Epithelial cell of prostate (primary cell): ENCODE measurements around the gene RSRC1.
A peak's percentile ranks its signal among the peaks of the same experiment; 100 is the strongest.
"Not testable (repeated sequence)": the region's sequence is repeated elsewhere in the genome, so short reads cannot be mapped to it uniquely, and the experiment has no call there.

Source experiments
- DNase-seq: peaks from one replicate; pipeline ENCODE4 v3.0.0-alpha.2; 2011; ENCODE audit warnings: low read depth, low spot score
- H3K27ac ChIP-seq: fragments of 450-650 bp; 2 replicates; pipeline ENCODE4 v1.5.1; 2017; ENCODE audit warnings: mild to moderate bottlenecking

The RSRC1 gene

GRCh38 chr3:158098834-158099424 is 11.0 kb upstream of the RSRC1 start:
- DNase-seq = no peak
- H3K27ac ChIP-seq = no peak overlapping the region

- H3K27ac ChIP-seq = no peak overlapping the region
- DNase-seq = no peak
Observed at GRCh38 chr3:158100681-158101080, 9.2 kb upstream of the RSRC1 start.

GRCh38 chr3:158101335-158102241 is 8.3 kb upstream of the RSRC1 start:
- no peak for DNase-seq
- no peak overlapping the region for H3K27ac ChIP-seq

GRCh38 chr3:158102242-158103080 is 7.4 kb upstream of the RSRC1 start:
- H3K27ac ChIP-seq = no peak overlapping the region
- DNase-seq = no peak

- no peak for DNase-seq
- no peak overlapping the region for H3K27ac ChIP-seq
Observed at GRCh38 chr3:158103081-158103886, 6.6 kb upstream of the RSRC1 start.

- no peak for DNase-seq
- no peak overlapping the region for H3K27ac ChIP-seq
Observed at GRCh38 chr3:158103887-158104327, 6.0 kb upstream of the RSRC1 start.

GRCh38 chr3:158104431-158104921 is 5.4 kb upstream of the RSRC1 start:
- DNase-seq = no peak
- no peak overlapping the region for H3K27ac ChIP-seq

GRCh38 chr3:158105119-158105709 is 4.7 kb upstream of the RSRC1 start:
- H3K27ac ChIP-seq = no peak overlapping the region
- DNase-seq = no peak

- H3K27ac ChIP-seq = no peak overlapping the region
Observed at GRCh38 chr3:158105710-158106253, 4.1 kb upstream of the RSRC1 start.

GRCh38 chr3:158106766-158107471 is 3.0 kb upstream of the RSRC1 start:
- DNase-seq = no peak
- H3K27ac ChIP-seq = no peak overlapping the region

More at GRCh38 chr3:158105710-158106253, 4.1 kb upstream of the RSRC1 start:
- DNase-seq = no peak

- no peak overlapping the region for H3K27ac ChIP-seq
- no peak for DNase-seq
Observed at GRCh38 chr3:158107605-158108444, 2.1 kb upstream of the RSRC1 start.

- DNase-seq = no peak
Observed at GRCh38 chr3:158108445-158108985, 1.4 kb upstream of the RSRC1 start.

GRCh38 chr3:158109295-158109803 is 540 bp upstream of the RSRC1 start:
- no peak for DNase-seq
- H3K27ac ChIP-seq = peak overlapping the region; percentile 71

More at GRCh38 chr3:158108445-158108985, 1.4 kb upstream of the RSRC1 start:
- no peak overlapping the region for H3K27ac ChIP-seq

- H3K27ac ChIP-seq = peak overlapping the region; percentile 71
- DNase-seq = no peak
Observed at GRCh38 chr3:158110658-158111018, 749 bp downstream of the RSRC1 start.

GRCh38 chr3:158111861-158112260 is 2.0 kb downstream of the RSRC1 start:
- no peak for DNase-seq
- no peak overlapping the region for H3K27ac ChIP-seq

GRCh38 chr3:158113595-158113994 is 3.7 kb downstream of the RSRC1 start:
- not testable (repeated sequence) for H3K27ac ChIP-seq

GRCh38 chr3:158120330-158120729 is 10.4 kb downstream of the RSRC1 start:
- H3K27ac ChIP-seq = no peak overlapping the region
- no peak for DNase-seq

More at GRCh38 chr3:158113595-158113994, 3.7 kb downstream of the RSRC1 start:
- not testable (repeated sequence) for DNase-seq
